Measurements from ENCODE around the gene TLCD5.

Gene TLCD5

GRCh38 chr11:120375076-120375475 lies 50.0 kb downstream of the TLCD5 start:
- peak; percentile 86 for DNase-seq (ENCODE audit: low read depth)
- no peak overlapping the region for H3K4me3 ChIP-seq (ENCODE audit: low read depth, low read length)
- TF ChIP-seq CTCF (conservative IDR thresholded peaks at IDR 0.05; ENCODE audit: low read depth, low read length): no peak

- no peak for TF ChIP-seq CTCF (conservative IDR thresholded peaks at IDR 0.05; ENCODE audit: low read depth, low read length)
Observed at GRCh38 chr11:120376547-120377182, 51.6 kb downstream of the TLCD5 start.

GRCh38 chr11:120378474-120378873 lies 53.4 kb downstream of the TLCD5 start:
- no peak for TF ChIP-seq CTCF (conservative IDR thresholded peaks at IDR 0.05; ENCODE audit: low read depth, low read length)
- no peak overlapping the region for H3K4me3 ChIP-seq (ENCODE audit: low read depth, low read length)
- DNase-seq (ENCODE audit: low read depth): no peak

More at GRCh38 chr11:120376547-120377182, 51.6 kb downstream of the TLCD5 start:
- H3K4me3 ChIP-seq (ENCODE audit: low read depth, low read length): no peak overlapping the region
- no peak for DNase-seq (ENCODE audit: low read depth)

- DNase-seq (ENCODE audit: low read depth): peak; percentile 50
- H3K4me3 ChIP-seq (ENCODE audit: low read depth, low read length): no peak overlapping the region
- TF ChIP-seq CTCF (conservative IDR thresholded peaks at IDR 0.05; ENCODE audit: low read depth, low read length): no peak
Observed at GRCh38 chr11:120381401-120381800, 56.3 kb downstream of the TLCD5 start.

Data from choroid plexus epithelial cell (primary cell).